Psoas muscle (tissue), 8 donors: ENCODE results near the gene MRPL44. TPM values are rescaled to one million over a fixed set of nuclear protein-coding genes. Genes with fewer than 3 reads are reported as not detected.
"Not testable (repeated sequence)": the region's sequence is repeated elsewhere in the genome, so short reads cannot be mapped to it uniquely, and the experiment has no call there.

Experiments
- ATAC-seq, 4 donors: fragments of 200-7000 bp; cut with Tn5 transposase; one replicate each; pipeline ENCODE4 v1.9.1; 2020; ENCODE audit warnings: moderate library complexity in 3 of 4, mild to moderate bottlenecking in 2 of 4
- DNase-seq, 2 donors: peaks; one replicate each; pipeline ENCODE4 v3.0.0-alpha.2; 2020
- H3K27ac ChIP-seq: fragments of 200-600 bp; one replicate; pipeline ENCODE4 v1.8.0; 2022
- H3K27me3 ChIP-seq, 3 donors: fragments of 200-600 bp in 1 of 3; one replicate each; pipeline versions ENCODE4 v1.6.1 to v1.8.0; 2013 to 2022; ENCODE audit warnings: low read length in 2 of 3, mild to moderate bottlenecking in 2 of 3, moderate library complexity in 1 of 3; ENCODE audit not compliant: insufficient read depth in 3 of 3
- H3K36me3 ChIP-seq, 2 donors: fragments of 200-600 bp in 1 of 2; one replicate each; pipeline versions ENCODE4 v1.6.1 to v1.8.0; 2013 to 2022; ENCODE audit warnings: low read depth in 1 of 2, mild to moderate bottlenecking in 1 of 2, moderate library complexity in 1 of 2; ENCODE audit not compliant: insufficient read depth in 1 of 2
- H3K4me1 ChIP-seq: fragments of 200-600 bp; one replicate; pipeline ENCODE4 v1.8.0; 2022
- H3K4me3 ChIP-seq: fragments of 200-600 bp; one replicate; pipeline ENCODE4 v1.8.0; 2022; ENCODE audit warnings: mild to moderate bottlenecking
- H3K9me3 ChIP-seq: fragments of 200-600 bp; one replicate; pipeline ENCODE4 v1.8.0; 2022
- CTCF ChIP-seq: fragments of 200-600 bp; IDR thresholded peaks from one replicate; pipeline ENCODE4 v1.8.0; 2022; ENCODE audit warnings: antibody characterized with exemption
- WGBS, 3 donors: extraction: QIAGEN DNeasy Blood & Tissue Kit; methylation state at CpG; one replicate each; pipeline versions ENCODE4 v1.1.6 to v1.1.7; 2013; 5-methylcytosine and 5-hydroxymethylcytosine counted together
- intact Hi-C, 2 donors: fragments of 100-400 bp; cut with DNase I; formaldehyde crosslinking; loops; one replicate each; pipeline versions ENCODE4 v1.11.0 to v1.14.2; 2022
- polyA plus RNA-seq, 3 donors: library from polyadenylated mRNA; stranded (reverse); fragments of 200-250 nt; gene quantifications; one replicate each; pipeline ENCODE4 v1.2.3, GENCODE V29; 2013
- total RNA-seq, 4 donors: library from RNA; stranded (reverse); fragmentation: NEBNext Ultra II Directional in 2 of 4; extraction: Animal tissue kit (Norgen Biotek cat#: 25700) in 2 of 4; gene quantifications; one replicate each; pipeline versions ENCODE4 v1.2.1 to v1.2.4, GENCODE V29; 2021 to 2023
- donor health status: healthy with polysubstance abuse.
- donor health status: DM: no; HTN: no; CAD: no; lungs with moderate emphysema.
- donor health status: Bipolar disorder and iron deficiency.
- donor health status: healthy.
- donor health status: DM: yes; HTN: yes; CAD: no.
- donor health status: DM: no; HTN: no; CAD: no.
- donor health status: DM: no; HTN: no; CAD: no.
- donor health status: DM: yes; HTN: yes; CAD: no.

Gene MRPL44
- total and polyA plus RNA-seq, 7 donors: 26.3 to 48.4 (median 28.3) TPM

- Histone ChIP-seq H3K4me3 (no peak overlapping the region), H3K27ac (no peak overlapping the region), H3K9me3 (no peaks in the 10 kb centered on the region), H3K36me3 (no peaks in the 10 kb centered on the region), H3K27me3 (no peaks in the 10 kb centered on the region), H3K4me1 (peaks cover 75% of the 10 kb centered on the region)
- intact Hi-C loops: no loop called here
- TF ChIP-seq CTCF: no peak
- DNase-seq (no peak), ATAC-seq (no peak)
Measured at GRCh38 chr2:223935459-223936125, 21.7 kb upstream of the MRPL44 start.

GRCh38 chr2:223936862-223937326 lies 20.4 kb upstream of the MRPL44 start:
- Histone ChIP-seq H3K27ac (no peak overlapping the region), H3K9me3 (no peaks in the 10 kb centered on the region), H3K4me1 (peaks cover 68% of the 10 kb centered on the region), H3K27me3 (no peaks in the 10 kb centered on the region), H3K4me3 (no peak overlapping the region), H3K36me3 (no peaks in the 10 kb centered on the region)
- DNase-seq: no peak
- no peak for TF ChIP-seq CTCF
- intact Hi-C loops: no loop called here
- 64 to 72% (median 67%) methylated on average over 5 of the region's 5 CpGs for WGBS, 3 donors
- no peak for ATAC-seq

- intact Hi-C loops: no loop called here
- Histone ChIP-seq H3K4me3 (no peak overlapping the region), H3K4me1 (peaks cover 69% of the 10 kb centered on the region), H3K27me3 (no peaks in the 10 kb centered on the region), H3K9me3 (no peaks in the 10 kb centered on the region), H3K36me3 (no peaks in the 10 kb centered on the region), H3K27ac (no peak overlapping the region)
- 0 to 49% (median 0%) methylated on average over 1 of the region's 1 CpG for WGBS, 3 donors
- DNase-seq (no peak), ATAC-seq (no peak)
- no peak for TF ChIP-seq CTCF
Measured at GRCh38 chr2:223937535-223937934, 19.7 kb upstream of the MRPL44 start.

- DNase-seq, H3K9me3 ChIP-seq, intact Hi-C loops, H3K27ac ChIP-seq, H3K36me3 ChIP-seq, ATAC-seq, H3K4me3 ChIP-seq, H3K27me3 ChIP-seq: not testable (repeated sequence)
- H3K4me1 ChIP-seq: peaks cover 71% of the 10 kb centered on the region
- whole genome bisulfite sequencing, 3 donors: 55 to 64% (median 58%) methylated on average over 2 of the region's 2 CpGs
Measured at GRCh38 chr2:223939438-223939837, 17.8 kb upstream of the MRPL44 start.

GRCh38 chr2:223941579-223942277 lies 15.5 kb upstream of the MRPL44 start:
- Histone ChIP-seq H3K27ac (no peak overlapping the region), H3K4me1 (peaks cover 48% of the 10 kb centered on the region), H3K27me3 (no peaks in the 10 kb centered on the region), H3K36me3 (no peaks in the 10 kb centered on the region), H3K9me3 (no peaks in the 10 kb centered on the region), H3K4me3 (no peak overlapping the region)
- intact Hi-C loops: no loop called here
- TF ChIP-seq CTCF: no peak
- ATAC-seq (peak in 1 of 4 donors; percentile 26), DNase-seq (no peak)
- 59 to 74% (median 64%) methylated on average over 12 of the region's 12 CpGs for WGBS, 3 donors
